ENCODE measurements around the gene BORA.
"Not testable (repeated sequence)": the region's sequence is repeated elsewhere in the genome, so short reads cannot be mapped to it uniquely, and the experiment has no call there.

BORA gene

GRCh38 chr13:72727417-72728289 lies at the start of gene BORA, which contains the start of gene MZT1:
BORA (plus strand) TSS chr13:72727923; CDS start chr13:72728941, 1,018 bp downstream.
MZT1 (minus strand) TSS chr13:72727629; CDS start chr13:72727602, 27 bp downstream.
- FAIRE-seq = peak; percentile 98

- FAIRE-seq = no peak
Observed at GRCh38 chr13:72678312-72678711, 49.4 kb upstream of the BORA start.

GRCh38 chr13:72680353-72680752 lies 47.4 kb upstream of the BORA start:
- no peak for FAIRE-seq

- FAIRE-seq = no peak
Observed at GRCh38 chr13:72686766-72687165, 41.0 kb upstream of the BORA start.

GRCh38 chr13:72689181-72689696 lies 38.5 kb upstream of the BORA start:
- FAIRE-seq = no peak

DNA sequence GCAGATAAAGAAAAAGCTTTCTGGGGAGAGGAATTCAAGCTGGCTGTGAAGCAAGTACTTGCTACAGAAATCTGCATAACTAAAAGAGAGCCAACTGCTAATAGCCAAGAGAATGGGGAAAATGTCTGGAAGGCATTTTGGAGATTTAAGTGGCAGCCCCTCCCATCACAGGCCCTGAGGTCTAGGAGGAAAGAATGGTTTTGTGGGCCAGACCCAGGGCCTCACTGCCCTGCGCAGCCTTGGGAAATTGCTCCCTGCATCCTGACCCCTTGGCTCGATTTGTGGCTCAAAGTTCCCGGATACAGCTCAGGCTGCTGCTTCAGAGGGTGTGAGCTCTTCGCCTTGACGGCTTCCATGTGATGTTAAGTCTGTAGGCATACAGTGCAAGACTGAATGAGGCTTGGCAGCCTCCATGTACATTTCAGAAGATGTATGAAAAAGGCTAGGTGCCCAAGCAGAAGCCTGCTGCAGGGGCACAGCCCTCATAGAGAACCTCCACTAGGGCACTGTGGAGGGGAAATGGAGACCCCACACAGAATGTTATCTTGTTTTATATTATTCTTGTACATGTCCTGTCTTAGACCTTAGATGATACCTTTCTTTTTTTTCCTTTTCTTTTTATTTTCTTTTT lies 34.7 kb upstream of the BORA start:
- FAIRE-seq = no peak

GRCh38 chr13:72693832-72694231 lies 33.9 kb upstream of the BORA start:
- FAIRE-seq = no peak

- FAIRE-seq = no peak
Observed at GRCh38 chr13:72694314-72694713, 33.4 kb upstream of the BORA start.

GRCh38 chr13:72696579-72696978 lies 31.1 kb upstream of the BORA start:
- FAIRE-seq = peak; percentile 88

- no peak for FAIRE-seq
Observed at GRCh38 chr13:72698164-72698563, 29.6 kb upstream of the BORA start.

- FAIRE-seq = no peak
Observed at GRCh38 chr13:72700509-72700908, 27.2 kb upstream of the BORA start.

DNA sequence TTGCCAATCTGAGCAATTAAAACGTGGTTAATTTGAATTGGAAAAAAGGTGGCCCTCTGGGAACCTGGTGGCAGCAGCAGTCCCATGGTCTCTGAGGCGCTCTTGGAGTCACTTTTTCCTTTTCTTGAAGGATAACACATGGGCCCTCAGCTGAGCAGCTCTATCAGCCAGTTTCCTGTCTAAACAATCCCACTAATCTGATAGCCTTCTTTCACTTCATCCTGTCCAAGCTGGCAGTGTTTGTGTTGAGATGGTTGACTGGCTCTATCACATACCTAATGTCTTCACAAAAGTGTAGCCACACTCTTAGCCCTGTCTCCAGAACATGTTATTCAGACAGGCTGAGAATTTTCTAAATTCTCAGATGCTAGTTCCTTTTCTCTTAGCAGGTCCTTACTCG lies 10.9 kb upstream of the BORA start:
- no peak for FAIRE-seq

DNA sequence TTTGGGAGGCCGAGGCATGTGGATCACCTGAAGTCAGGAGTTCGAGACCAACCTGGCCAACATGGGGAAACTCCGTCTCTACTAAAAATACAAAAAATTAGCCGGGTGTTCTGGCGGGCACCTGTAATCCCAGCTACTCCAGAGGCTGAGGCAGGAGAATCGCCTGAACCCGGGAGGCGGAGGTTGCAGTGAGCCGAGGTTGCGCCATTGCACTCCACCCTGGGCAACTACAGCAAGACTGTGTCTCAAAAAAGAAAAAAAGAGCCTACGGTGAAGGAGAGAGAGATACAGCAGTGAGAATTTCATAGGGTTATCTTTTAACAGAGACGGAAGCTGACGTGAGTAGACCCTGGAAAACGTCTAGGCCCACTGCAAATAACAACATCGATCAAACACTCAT lies 1.5 kb upstream of the BORA start:
- not testable (repeated sequence) for FAIRE-seq

DNA sequence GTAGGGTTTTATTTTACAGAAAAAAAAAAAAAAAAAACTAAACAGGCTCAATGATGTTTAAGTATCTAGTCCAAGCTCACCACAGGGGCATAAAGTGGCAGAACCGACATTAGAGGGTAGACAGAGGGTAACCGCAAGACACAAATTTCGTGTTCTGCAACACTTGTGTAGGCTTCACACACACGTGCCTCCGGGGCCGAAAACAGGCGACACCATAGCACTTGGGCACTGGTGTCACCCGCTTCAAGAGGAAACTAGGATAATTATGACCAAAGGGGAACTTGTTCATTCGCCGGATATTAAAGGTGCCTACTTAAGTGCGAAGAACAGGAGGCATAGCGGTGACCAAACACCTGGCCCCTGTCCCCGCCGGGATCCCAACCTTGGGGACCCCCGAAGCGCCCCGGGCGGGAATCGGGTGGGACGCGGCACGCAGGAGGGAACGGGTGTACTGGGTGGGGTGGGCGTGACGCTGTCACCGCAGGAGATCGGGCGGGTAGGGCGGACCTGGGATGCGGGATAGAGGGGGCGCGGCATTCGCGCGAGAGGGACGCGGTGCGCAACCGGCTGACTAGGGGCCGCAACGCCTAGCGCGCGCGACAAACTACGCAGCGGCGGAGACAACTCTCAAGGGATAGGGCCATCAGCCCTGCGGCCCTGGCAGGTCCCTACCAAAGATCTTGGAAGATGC lies 852 bp upstream of the BORA start:
- FAIRE-seq = no peak

DNA sequence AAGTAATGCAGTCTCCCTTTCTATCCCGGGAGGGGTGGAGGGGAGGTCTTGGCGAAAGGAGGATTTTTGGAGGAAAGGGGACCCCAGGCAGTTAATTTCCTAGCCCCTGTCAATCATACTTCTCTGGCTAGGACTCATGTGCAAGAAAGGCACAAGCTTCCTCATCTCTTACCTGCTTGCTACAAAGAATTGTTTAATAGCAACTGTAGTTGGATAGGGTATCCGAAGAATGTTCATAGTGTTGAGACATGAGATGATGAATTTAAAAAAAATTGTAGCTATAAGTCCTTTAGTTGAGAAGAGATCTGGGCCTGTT lies 525 bp downstream of the BORA start:
- no peak for FAIRE-seq

DNA sequence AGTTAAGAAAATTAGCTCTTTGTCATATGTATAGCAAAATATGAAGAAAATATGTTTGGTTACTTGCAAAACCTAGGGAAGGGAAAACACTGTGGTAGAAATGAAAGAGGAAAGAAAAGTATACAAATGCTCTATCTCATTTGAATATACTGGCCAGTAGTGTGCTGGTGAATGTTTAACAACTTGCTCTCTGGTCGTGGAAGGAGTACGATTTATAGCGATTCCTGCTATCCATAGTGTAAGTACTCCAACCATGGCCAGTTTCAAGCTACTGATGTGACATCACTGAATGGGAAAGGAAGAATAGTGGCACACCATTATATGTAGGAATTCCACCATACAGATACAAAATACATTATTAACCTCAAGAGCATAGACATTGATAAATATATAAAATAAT lies 9.3 kb downstream of the BORA start:
- FAIRE-seq = no peak

DNA sequence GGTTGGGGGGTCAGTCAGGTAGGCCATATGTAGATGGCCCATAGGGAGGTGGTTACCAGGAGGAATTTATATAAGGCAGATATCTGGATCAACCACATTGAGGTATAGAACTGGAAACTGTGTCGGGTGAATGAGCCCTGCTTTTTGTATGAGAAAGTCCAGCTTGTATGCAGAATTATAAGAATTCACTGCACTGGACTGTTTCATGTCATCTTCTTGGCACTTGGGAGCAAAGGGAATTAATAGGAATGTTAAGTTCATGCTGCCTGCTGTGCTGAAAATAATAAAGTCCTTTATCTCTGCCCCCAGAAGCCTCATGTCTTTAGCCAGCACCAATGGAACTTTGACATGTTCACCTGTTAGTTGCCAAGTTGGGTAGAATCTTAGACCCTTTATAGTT lies 12.3 kb downstream of the BORA start:
- FAIRE-seq = no peak

GRCh38 chr13:72745260-72745659 lies 17.5 kb downstream of the BORA start:
- FAIRE-seq = no peak

DNA sequence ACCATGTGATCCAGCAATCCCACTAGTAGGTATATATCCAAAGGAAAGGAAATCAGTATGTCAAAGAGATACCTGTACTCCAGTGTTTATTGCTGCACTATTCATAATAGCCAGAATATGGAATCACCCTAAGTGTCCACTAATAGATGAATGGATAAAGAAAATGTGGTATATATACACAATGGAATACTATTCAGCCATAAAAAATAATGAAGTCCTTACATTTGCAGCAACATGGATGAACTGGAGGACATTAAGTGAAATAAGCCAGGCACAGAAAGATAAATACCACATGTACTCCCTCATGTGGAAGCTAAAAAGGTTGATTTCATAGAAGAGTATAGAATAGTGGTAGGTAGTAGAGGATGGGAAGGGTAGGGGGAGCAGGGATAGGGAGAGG lies 23.5 kb downstream of the BORA start:
- no peak for FAIRE-seq

GRCh38 chr13:72754111-72754510 lies 26.4 kb downstream of the BORA start:
- no peak for FAIRE-seq

GRCh38 chr13:72757792-72758535 lies 30.2 kb downstream of the BORA start:
- no peak for FAIRE-seq

DNA sequence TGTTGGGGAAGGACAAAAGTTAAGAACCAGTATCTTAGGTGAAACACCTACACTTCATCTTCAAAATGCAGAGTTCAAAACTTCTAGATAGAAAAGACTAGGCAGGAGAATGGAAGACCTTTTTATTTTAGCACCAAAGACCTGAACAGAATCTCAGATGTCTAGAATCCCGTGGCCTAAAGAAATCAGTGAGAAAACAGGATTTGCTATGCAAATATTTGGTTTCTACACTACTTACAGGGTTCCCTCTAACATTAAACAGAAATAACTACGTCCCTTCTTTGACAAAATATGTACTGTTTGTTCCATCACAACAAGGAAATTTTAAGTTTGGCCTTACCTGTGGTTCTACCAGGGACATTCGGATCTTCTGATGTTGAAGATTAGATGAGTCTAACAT lies 32.5 kb downstream of the BORA start:
- FAIRE-seq = no peak

DNA sequence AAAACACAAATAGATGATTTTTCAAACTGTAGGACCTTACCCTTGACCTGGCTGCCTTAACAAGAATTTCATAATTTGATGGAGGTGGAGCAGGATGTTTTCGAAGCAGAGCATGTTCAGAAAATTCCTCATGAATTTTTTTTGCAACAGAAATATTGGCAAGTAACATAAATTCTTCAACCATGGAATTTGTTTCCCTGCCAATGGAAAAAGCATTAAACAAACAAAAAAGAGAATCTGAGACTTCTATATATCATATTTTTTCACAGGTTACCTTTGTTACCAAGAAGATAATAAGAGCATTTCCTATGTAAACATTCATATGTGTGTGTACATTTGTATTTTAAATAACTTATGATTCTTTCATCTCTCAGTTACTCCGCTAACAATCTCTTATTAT lies 35.7 kb downstream of the BORA start:
- no peak for FAIRE-seq
